ENCODE data around the gene MSL1. TPM values are rescaled to one million over a fixed set of nuclear protein-coding genes. Genes with fewer than 3 reads are reported as not detected.

The MSL1 gene
- total and polyA plus RNA-seq, 2 of the 13 experiments (the other 11 are each of a cell fraction or from before 2014, with no cell fraction given): 63.8 to 88.5 TPM

- TF ChIP-seq ZNF670 (CRISPR knock-in tag; IDR thresholded peaks at IDR 0.05; ENCODE audit: borderline replicate concordance): 0 out of 2 replicates have a peak, but pooled peaks have one; percentile 69
- peak; percentile 40; the same call in 1 of the 2 replicates for TF ChIP-seq TAF1 (CRISPR knock-in tag; IDR thresholded peaks at IDR 0.05)
- peak; percentile 57 for TF ChIP-seq ZNF883 (CRISPR knock-in tag; IDR thresholded peaks at IDR 0.05; ENCODE audit: not compliant biosample characterization)
- TF ChIP-seq RAD21 (CRISPR knock-in tag; IDR thresholded peaks at IDR 0.05): no peak
- TF ChIP-seq AGO2 (optimal IDR thresholded peaks at IDR 0.05; ENCODE audit: low read depth, low read length): peak; percentile 91
- peak; percentile 52; the same call in 1 of the 2 replicates for TF ChIP-seq ZNF33B (CRISPR knock-in tag; IDR thresholded peaks at IDR 0.05)
- no peak for TF ChIP-seq ZNF510 (CRISPR knock-in tag; IDR thresholded peaks at IDR 0.05; ENCODE audit: low read depth)
- TF ChIP-seq HMG20B (CRISPR knock-in tag; conservative IDR thresholded peaks at IDR 0.05): no peak
- TF ChIP-seq PATZ1 (CRISPR knock-in tag; IDR thresholded peaks at IDR 0.05): peak; percentile 82
- TF ChIP-seq ZNF792 (CRISPR knock-in tag; IDR thresholded peaks at IDR 0.05): 0 out of 2 replicates have a peak, but pooled peaks have one; percentile 48
- TF ChIP-seq CCAR2 (optimal IDR thresholded peaks at IDR 0.05; ENCODE audit: low read depth, low read length): no peak
- TF ChIP-seq ZNF224 (CRISPR knock-in tag; IDR thresholded peaks at IDR 0.05): no peak
- peak; percentile 100 for TF ChIP-seq ZFP91 (CRISPR knock-in tag; IDR thresholded peaks at IDR 0.05; ENCODE audit: borderline replicate concordance)
- TF ChIP-seq ZIK1 (CRISPR knock-in tag; IDR thresholded peaks at IDR 0.05; ENCODE audit: borderline replicate concordance, low read depth): no peak; the same call in 1 of the 2 replicates
- no peak for TF ChIP-seq NPAS2 (CRISPR knock-in tag; IDR thresholded peaks at IDR 0.05; ENCODE audit: borderline replicate concordance)
- TF ChIP-seq ZNF18 (CRISPR knock-in tag; IDR thresholded peaks at IDR 0.05; ENCODE audit: insufficient replicate concordance): peak; percentile 1
- no peak for TF ChIP-seq ZNF3 (CRISPR knock-in tag; IDR thresholded peaks at IDR 0.05)
- peak; percentile 17; the same call in 1 of the 2 replicates for TF ChIP-seq ZFP37 (CRISPR knock-in tag; IDR thresholded peaks at IDR 0.05; ENCODE audit: borderline replicate concordance)
- no peak for TF ChIP-seq ZNF83 (CRISPR knock-in tag; IDR thresholded peaks at IDR 0.05; ENCODE audit: borderline replicate concordance)
- TF ChIP-seq DBP (CRISPR knock-in tag; IDR thresholded peaks at IDR 0.05; ENCODE audit: not compliant biosample characterization): no peak
- peak; percentile 69 for TF ChIP-seq RBM22 (optimal IDR thresholded peaks at IDR 0.05; ENCODE audit: low read length)
- TF ChIP-seq SRSF1 (optimal IDR thresholded peaks at IDR 0.05; ENCODE audit: low read depth, low read length): peak; percentile 53
- TF ChIP-seq ZFY (CRISPR knock-in tag; IDR thresholded peaks at IDR 0.05): peak; percentile 38; the same call in 1 of the 2 replicates
Measured at GRCh38 chr17:40122999-40123810, 1.4 kb downstream of the MSL1 start (continued).
